ENCODE data around the gene CCDC60. TPM values are rescaled to one million over a fixed set of nuclear protein-coding genes. Genes with fewer than 3 reads are reported as not detected.

Gene CCDC60
- total RNA-seq, 1 experiment from 2014 or later: not detected

DNA sequence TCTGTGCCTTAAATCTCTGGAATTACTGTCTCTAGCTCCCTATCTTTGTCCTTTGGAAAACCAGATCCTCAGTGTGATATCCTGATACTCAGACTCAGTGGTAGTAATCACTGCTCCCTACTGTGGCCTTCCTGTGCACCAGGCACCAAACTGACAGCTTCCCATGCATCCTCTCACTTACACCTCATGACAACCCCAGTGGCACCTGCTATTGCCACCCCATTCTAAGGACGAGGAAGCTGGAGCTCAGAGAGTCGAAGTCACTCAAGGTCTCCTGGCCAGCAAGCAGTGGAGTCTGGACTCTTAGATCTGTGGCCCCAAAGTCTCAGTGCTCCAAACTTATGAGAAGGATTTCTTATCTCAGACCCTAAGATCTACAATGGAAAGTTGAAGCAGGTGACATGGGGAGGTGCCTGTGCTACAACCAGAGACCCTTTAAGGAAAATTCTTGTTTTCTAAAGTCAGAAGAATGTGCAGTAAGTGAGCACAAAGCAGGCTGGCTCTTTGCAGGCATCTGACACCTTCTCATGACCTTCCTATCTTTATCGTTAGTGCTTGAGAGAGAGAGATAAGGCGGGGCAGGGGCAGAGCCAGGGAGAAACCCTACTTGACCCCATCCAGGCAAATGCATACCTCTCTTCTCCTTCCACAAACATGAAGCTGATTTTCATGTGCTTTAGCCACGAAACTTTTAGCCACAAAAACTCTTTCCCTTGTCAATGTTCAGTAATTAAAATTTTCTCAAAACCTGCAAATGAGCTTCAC lies 47.1 kb downstream of the CCDC60 start:
- TF ChIP-seq CTCF (IDR thresholded peaks at IDR 0.05; ENCODE audit: unreplicated experiment): no peak
- intact Hi-C loops (cut with micrococcal nuclease; ENCODE audit: unreplicated experiment): no loop called here
- peaks cover 5% of the 10 kb centered on the region for H3K9me3 Mint-ChIP-seq (ENCODE audit: low read depth, unreplicated experiment)
- no TSS peak for BruUV-seq (replicated peaks)
- H3K36me3 Mint-ChIP-seq (ENCODE audit: insufficient read depth, unreplicated experiment): no peaks in the 10 kb centered on the region
- H3K4me3 Mint-ChIP-seq (ENCODE audit: low read depth, unreplicated experiment): no peak overlapping the region
- DNase-seq: no peak
- CTCF ChIA-PET: no interaction called here
- no peaks in the 10 kb centered on the region for H3K4me1 Mint-ChIP-seq (ENCODE audit: low read depth, unreplicated experiment)
- H3K27ac Mint-ChIP-seq (ENCODE audit: unreplicated experiment): no peak overlapping the region
- H3K27me3 Mint-ChIP-seq (ENCODE audit: unreplicated experiment): peaks cover 22% of the 10 kb centered on the region

- no peak for DNase-seq
- intact Hi-C loops (cut with micrococcal nuclease; ENCODE audit: unreplicated experiment): no loop called here
- CTCF ChIA-PET: no interaction called here
- Mint-ChIP-seq H3K4me1 (ENCODE audit: low read depth, unreplicated experiment) (no peaks in the 10 kb centered on the region), H3K9me3 (ENCODE audit: low read depth, unreplicated experiment) (peaks cover 5% of the 10 kb centered on the region), H3K4me3 (ENCODE audit: low read depth, unreplicated experiment) (no peak overlapping the region), H3K27me3 (ENCODE audit: unreplicated experiment) (peaks cover 27% of the 10 kb centered on the region), H3K36me3 (ENCODE audit: insufficient read depth, unreplicated experiment) (no peaks in the 10 kb centered on the region), H3K27ac (ENCODE audit: unreplicated experiment) (no peak overlapping the region)
- BruUV-seq (replicated peaks): no TSS peak
- no peak for TF ChIP-seq CTCF (IDR thresholded peaks at IDR 0.05; ENCODE audit: unreplicated experiment)
Observed at GRCh38 chr12:119383206-119383605, 48.7 kb downstream of the CCDC60 start.

GRCh38 chr12:119384340-119384739 lies 49.8 kb downstream of the CCDC60 start:
- CTCF ChIA-PET: no interaction called here
- no peak for TF ChIP-seq CTCF (IDR thresholded peaks at IDR 0.05; ENCODE audit: unreplicated experiment)
- BruUV-seq (replicated peaks): no TSS peak
- Mint-ChIP-seq H3K36me3 (ENCODE audit: insufficient read depth, unreplicated experiment) (no peaks in the 10 kb centered on the region), H3K27me3 (ENCODE audit: unreplicated experiment) (peaks cover 26% of the 10 kb centered on the region), H3K4me1 (ENCODE audit: low read depth, unreplicated experiment) (no peaks in the 10 kb centered on the region), H3K9me3 (ENCODE audit: low read depth, unreplicated experiment) (peaks cover 5% of the 10 kb centered on the region), H3K27ac (ENCODE audit: unreplicated experiment) (no peak overlapping the region), H3K4me3 (ENCODE audit: low read depth, unreplicated experiment) (no peak overlapping the region)
- no peak for DNase-seq
- intact Hi-C loops (cut with micrococcal nuclease; ENCODE audit: unreplicated experiment): no loop called here

DNA sequence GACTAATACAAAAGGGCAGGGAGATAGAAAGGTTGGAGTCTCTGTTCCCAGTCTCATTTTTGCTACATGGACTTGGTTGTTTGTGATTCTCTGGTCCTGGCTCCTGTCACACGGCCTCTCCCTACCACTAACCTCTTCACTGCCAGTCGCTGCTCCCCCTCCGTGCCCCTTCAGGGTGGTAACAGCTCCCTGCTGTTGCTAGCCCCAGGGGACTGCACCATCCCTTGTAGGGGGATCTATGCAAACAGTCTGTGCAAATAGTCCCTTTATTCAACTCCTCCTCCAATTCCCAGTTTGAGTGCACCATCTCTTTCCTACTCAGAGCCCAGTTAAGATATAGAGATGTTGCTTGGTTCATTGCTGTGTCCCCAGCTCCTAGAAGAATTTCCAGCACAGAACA lies 51.1 kb downstream of the CCDC60 start:
- Mint-ChIP-seq H3K36me3 (ENCODE audit: insufficient read depth, unreplicated experiment) (no peaks in the 10 kb centered on the region), H3K4me1 (ENCODE audit: low read depth, unreplicated experiment) (no peaks in the 10 kb centered on the region), H3K9me3 (ENCODE audit: low read depth, unreplicated experiment) (peaks cover 5% of the 10 kb centered on the region), H3K27ac (ENCODE audit: unreplicated experiment) (no peak overlapping the region), H3K4me3 (ENCODE audit: low read depth, unreplicated experiment) (no peak overlapping the region), H3K27me3 (ENCODE audit: unreplicated experiment) (peaks cover 26% of the 10 kb centered on the region)
- no peak for DNase-seq
- intact Hi-C loops (cut with micrococcal nuclease; ENCODE audit: unreplicated experiment): no loop called here
- no TSS peak for BruUV-seq (replicated peaks)
- TF ChIP-seq CTCF (IDR thresholded peaks at IDR 0.05; ENCODE audit: unreplicated experiment): no peak
- CTCF ChIA-PET: no interaction called here

Measured in Calu3 (cell line).